SK-N-MC (cell line): Measurements from ENCODE around the gene EPB41.

ENCODE experiments used
- EZH2 ChIP-seq: fragments of 200-600 bp; sonication (generic); IDR thresholded peaks from one replicate; pipeline ENCODE4 v1.6.1; 2017; ENCODE audit warnings: antibody characterized with exemption
- POLR2AphosphoS5 ChIP-seq: IDR thresholded peaks from 2 replicates; pipeline ENCODE4 v1.6.1; 2012; ENCODE audit warnings: mild to moderate bottlenecking, low read depth, low read length, borderline replicate concordance

- TF ChIP-seq POLR2AphosphoS5 = no peak
- TF ChIP-seq EZH2 = no peak
Observed at GRCh38 chr1:29148656-29149491, 234.5 kb downstream of the EPB41 start.
